SK-N-SH (cell line): Measurements from ENCODE around the gene SH3BGRL2.

Source experiments
- EP300 ChIP-seq, 2 experiments: IDR thresholded peaks; 2 replicates each; pipeline versions ENCODE4 v1.4.0 to v1.6.1; 2012; ENCODE audit warnings: borderline replicate concordance in 1 of 2, low read depth in 1 of 2, low read length in 1 of 2
- JUND ChIP-seq: IDR thresholded peaks from 2 replicates; pipeline ENCODE4 v1.4.0; 2012
- PBX3 ChIP-seq: IDR thresholded peaks from 2 replicates; pipeline ENCODE4; 2012
- RFX5 ChIP-seq: IDR thresholded peaks from 2 replicates; pipeline ENCODE4 v1.6.1; 2012; ENCODE audit warnings: mild to moderate bottlenecking, improper control_type of control experiment, low read length
- TF ChIP-seq, protein P1 (sequence below): fragments of 200-600 bp; sonication (generic); IDR thresholded peaks from 2 replicates; pipeline ENCODE4 v1.6.1; 2017; ENCODE audit warnings: antibody characterized with exemption, mild to moderate bottlenecking, moderate library complexity

DNA sequence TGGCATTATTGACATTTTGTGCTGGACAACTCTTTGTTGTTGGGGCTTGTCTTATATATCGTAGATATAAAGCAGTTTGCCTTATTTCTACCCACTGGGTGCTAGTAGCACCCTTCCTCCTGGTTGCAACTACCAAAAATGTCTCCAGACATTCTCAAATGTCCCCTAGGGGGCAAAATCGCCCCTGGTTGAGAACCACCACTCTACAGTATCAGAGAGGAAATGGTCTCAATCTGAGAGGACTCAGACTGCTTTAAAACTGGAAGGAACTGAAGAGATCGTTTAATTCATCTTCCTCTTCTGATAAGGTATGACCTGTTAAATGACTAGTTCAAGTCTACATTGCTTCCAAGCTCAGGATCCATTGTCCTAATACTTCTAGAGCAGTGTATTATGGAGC lies 14.9 kb downstream of the SH3BGRL2 start:
- TF ChIP-seq RFX5 (no peak), EP300 (IDR thresholded peaks at IDR 0.05; ENCODE audit: borderline replicate concordance in 1 of 2, low read depth in 1 of 2, low read length in 1 of 2) (no peak), PBX3 (no peak), JUND (no peak)
- TF ChIP-seq, protein P1, sequence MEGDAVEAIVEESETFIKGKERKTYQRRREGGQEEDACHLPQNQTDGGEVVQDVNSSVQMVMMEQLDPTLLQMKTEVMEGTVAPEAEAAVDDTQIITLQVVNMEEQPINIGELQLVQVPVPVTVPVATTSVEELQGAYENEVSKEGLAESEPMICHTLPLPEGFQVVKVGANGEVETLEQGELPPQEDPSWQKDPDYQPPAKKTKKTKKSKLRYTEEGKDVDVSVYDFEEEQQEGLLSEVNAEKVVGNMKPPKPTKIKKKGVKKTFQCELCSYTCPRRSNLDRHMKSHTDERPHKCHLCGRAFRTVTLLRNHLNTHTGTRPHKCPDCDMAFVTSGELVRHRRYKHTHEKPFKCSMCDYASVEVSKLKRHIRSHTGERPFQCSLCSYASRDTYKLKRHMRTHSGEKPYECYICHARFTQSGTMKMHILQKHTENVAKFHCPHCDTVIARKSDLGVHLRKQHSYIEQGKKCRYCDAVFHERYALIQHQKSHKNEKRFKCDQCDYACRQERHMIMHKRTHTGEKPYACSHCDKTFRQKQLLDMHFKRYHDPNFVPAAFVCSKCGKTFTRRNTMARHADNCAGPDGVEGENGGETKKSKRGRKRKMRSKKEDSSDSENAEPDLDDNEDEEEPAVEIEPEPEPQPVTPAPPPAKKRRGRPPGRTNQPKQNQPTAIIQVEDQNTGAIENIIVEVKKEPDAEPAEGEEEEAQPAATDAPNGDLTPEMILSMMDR = no peak; the same call in 1 of the 2 replicates
